ENCODE measurements around the gene PACSIN2. TPM values are rescaled to one million over a fixed set of nuclear protein-coding genes. Genes with fewer than 3 reads are reported as not detected.

PACSIN2 gene
- total RNA-seq, 3 donors from 2014 or later: 132 to 184 (median 152) TPM

- Histone ChIP-seq H3K4me3 (no peak overlapping the region), H3K4me1 (ENCODE audit: low read depth) (peaks cover 57% of the 10 kb centered on the region), H3K9me3 (no peaks in the 10 kb centered on the region), H3K36me3 (ENCODE audit: low read depth) (no peaks in the 10 kb centered on the region)
- intact Hi-C loops (cut with DNase I, micrococcal nuclease): no loop called here
- DNase-seq: no peak
- TF ChIP-seq CTCF (IDR thresholded peaks at IDR 0.05): no peak
- ATAC-seq: no peak
Observed at GRCh38 chr22:43009444-43009843, 5.5 kb downstream of the PACSIN2 start.

DNA sequence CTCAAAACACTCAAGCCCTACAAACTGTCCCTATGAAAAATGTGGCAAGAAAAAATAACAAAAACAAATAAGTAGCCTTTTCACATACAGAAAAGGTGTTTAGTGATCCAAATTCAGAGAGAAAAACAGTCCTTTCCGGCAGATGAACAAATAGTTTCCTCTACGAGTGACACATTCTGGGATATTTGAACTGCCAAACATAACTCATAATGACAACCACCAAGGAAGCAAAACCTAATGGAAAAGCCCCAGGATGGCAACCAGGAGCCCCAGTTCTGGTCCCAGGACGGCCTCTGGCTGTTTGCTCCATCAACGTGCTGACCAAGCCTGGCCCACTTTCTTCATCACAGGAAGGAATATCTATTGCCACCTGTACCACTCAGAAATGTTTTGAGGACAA is 6.0 kb downstream of the PACSIN2 start:
- intact Hi-C loops (cut with DNase I, micrococcal nuclease): no loop called here
- no peak for TF ChIP-seq CTCF (IDR thresholded peaks at IDR 0.05)
- DNase-seq: peak in 1 of 3 donors; percentile 34
- H3K4me1 ChIP-seq (ENCODE audit: low read depth): peaks cover 62% of the 10 kb centered on the region
- no peak overlapping the region for H3K4me3 ChIP-seq
- H3K9me3 ChIP-seq: no peaks in the 10 kb centered on the region
- ATAC-seq: no peak
- no peaks in the 10 kb centered on the region for H3K36me3 ChIP-seq (ENCODE audit: low read depth)

DNA sequence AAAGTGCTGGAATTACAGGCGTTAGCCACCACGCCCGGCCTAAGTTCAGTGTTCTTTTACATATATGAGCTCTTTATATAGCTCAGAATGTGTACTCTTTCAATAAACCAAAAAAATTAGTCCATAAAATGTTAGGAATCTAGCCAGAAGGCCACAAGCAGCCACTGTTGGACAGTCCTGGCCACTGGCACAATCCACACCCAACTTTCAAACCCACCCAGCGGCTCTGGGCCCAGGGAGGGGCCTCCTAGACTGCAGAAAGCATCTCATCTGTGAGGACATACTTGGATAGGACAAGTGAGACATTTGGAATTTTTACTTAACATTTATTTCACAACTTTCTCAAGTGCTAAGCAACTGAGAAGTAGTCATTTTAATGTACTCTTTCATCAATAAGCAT is 6.4 kb downstream of the PACSIN2 start:
- no peak for TF ChIP-seq CTCF (IDR thresholded peaks at IDR 0.05)
- H3K9me3 ChIP-seq: no peaks in the 10 kb centered on the region
- no peak overlapping the region for H3K4me3 ChIP-seq
- H3K4me1 ChIP-seq (ENCODE audit: low read depth): peaks cover 60% of the 10 kb centered on the region
- intact Hi-C loops (cut with DNase I, micrococcal nuclease): no loop called here
- peak; percentile 61 for ATAC-seq
- peak; percentile 76 to 84 (median 80) for DNase-seq
- H3K36me3 ChIP-seq (ENCODE audit: low read depth): no peaks in the 10 kb centered on the region

- TF ChIP-seq CTCF (IDR thresholded peaks at IDR 0.05): no peak
- intact Hi-C loops (cut with DNase I, micrococcal nuclease): no loop called here
- H3K36me3 ChIP-seq (ENCODE audit: low read depth): no peaks in the 10 kb centered on the region
- peaks cover 58% of the 10 kb centered on the region for H3K4me1 ChIP-seq (ENCODE audit: low read depth)
- peak; percentile 88 for ATAC-seq
- H3K9me3 ChIP-seq: no peaks in the 10 kb centered on the region
- no peak overlapping the region for H3K4me3 ChIP-seq
- DNase-seq: peak; percentile 78 to 86 (median 82)
Observed at GRCh38 chr22:43007519-43008102, 7.3 kb downstream of the PACSIN2 start.

- Histone ChIP-seq H3K9me3 (no peaks in the 10 kb centered on the region), H3K4me1 (ENCODE audit: low read depth) (peaks cover 61% of the 10 kb centered on the region), H3K4me3 (no peak overlapping the region), H3K36me3 (ENCODE audit: low read depth) (no peaks in the 10 kb centered on the region)
- DNase-seq (peak in 1 of 3 donors; percentile 38), ATAC-seq (no peak)
- intact Hi-C loops (cut with DNase I, micrococcal nuclease): no loop called here
- TF ChIP-seq CTCF (IDR thresholded peaks at IDR 0.05): no peak
Observed at GRCh38 chr22:43006753-43007152, 8.2 kb downstream of the PACSIN2 start.

All from mucosa of descending colon (tissue), 3 donors.